Measurements from ENCODE around the gene IL13RA1.
"Not testable (repeated sequence)": the region's sequence is repeated elsewhere in the genome, so short reads cannot be mapped to it uniquely, and the experiment has no call there.

The IL13RA1 gene

DNA sequence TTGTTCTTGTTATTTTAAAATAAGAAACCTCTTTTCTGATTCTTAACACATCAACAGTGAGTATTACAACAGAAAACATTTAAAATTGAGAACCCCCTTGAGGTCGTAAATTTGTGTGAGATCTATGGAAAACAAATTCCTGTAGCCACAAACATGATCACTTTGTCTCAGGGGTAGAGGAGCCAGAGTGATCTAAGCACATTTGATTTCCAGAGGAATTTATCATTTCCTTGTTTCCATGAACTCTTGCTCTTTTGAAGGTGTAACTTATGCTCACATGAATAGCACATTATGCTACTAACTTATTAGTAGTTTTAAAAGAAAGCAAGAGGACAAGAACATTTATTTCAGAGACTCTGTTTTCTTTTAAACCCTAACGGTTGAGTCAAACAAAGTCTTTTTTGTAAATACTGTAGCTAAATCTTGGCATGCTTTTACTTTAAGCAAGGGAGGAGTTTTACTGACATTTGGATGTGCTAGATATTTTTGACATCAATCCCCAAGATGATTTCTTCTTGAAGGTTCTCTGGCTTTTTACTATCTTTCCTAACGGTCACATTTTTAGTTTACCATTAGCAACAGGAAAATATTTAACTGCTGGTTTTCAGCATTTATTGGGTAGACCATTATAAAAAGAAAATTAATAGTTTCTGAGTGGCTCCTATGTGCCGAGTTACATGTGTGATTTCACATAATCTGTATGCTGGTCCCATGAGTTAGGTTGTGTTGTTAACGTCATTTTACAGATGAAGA lies 68.3 kb downstream of the IL13RA1 start:
- DNase-seq: no peak

- DNase-seq: no peak
These were observed 75.5 kb downstream of the IL13RA1 start for GRCh38 chrX:118802857-118803256.

DNA sequence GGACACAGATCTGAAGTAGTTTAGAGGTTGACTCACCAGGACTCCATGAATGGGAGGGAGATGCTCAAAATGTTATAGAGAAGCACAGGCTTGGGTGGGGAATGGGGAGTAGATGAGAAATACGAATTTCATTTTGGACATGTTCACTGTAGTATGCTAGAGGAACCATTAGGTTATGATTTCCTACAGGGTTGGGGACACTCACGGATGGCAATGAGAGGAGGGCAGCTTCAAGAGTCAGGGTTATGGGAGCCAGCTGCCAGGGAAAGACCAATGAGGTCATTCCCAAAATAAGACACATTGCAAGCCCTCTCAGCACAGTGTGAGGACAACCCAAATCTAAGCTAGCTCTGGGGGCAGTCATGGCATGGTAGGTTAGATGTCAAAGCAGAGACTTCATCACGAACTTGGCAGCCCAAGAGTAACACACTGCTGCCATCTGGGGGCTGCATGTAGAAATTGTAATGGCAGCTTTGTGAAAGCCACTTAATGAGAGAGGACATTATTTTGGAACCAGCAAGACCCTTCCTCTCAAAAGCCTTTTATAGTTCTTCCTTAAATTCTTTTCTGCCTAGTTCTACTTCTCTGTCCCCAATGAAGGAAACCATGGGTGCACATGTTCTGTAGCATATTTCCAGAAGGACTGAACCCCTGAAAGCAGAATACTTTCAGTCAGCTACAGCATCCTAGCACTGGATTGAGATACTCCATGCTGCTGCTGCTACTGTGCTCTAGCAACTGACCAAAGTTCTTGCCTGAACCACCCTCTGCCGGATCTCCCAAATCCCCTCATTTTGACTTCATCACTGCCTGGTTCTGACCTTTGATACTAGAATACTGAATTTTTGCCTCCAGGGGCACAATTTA lies 80.0 kb downstream of the IL13RA1 start:
- no peak for DNase-seq

- not testable (repeated sequence) for DNase-seq
These were observed 89.9 kb downstream of the IL13RA1 start for GRCh38 chrX:118817257-118817656.

- DNase-seq: no peak
These were observed 96.1 kb downstream of the IL13RA1 start, which contains the start of gene ZCCHC12 for GRCh38 chrX:118823263-118824172. ZCCHC12 (plus strand) TSS chrX:118823824; CDS start chrX:118825245, 1,421 bp downstream.

DNA sequence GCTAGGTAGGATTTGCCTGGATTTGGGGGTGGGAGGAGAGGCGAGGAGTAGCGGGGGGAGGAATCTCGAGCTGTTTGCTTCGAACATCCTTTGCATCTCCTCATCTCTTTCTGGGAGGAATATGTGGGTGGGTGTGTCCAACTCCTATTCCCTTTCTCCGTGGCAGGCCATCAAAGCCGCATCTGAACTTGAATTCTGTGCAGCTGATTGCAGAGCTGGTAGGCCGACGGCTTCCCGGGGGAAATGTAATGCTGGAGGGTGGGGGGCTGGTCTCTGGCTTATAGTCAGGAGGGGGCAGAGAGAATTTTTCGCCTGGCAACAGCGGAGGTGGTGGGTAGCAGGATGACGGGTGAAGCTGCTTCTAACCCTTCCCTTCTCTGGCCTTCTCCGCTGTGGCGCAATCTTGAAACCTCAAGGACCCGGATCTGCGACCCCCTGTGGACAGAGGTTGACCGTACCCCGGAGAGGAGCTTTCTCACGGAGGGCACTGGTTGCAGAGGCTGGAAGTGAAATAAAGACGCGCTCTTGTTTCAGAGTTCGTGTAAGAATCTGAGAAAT lies 96.8 kb downstream of the IL13RA1 start:
- no peak for DNase-seq

GRCh38 chrX:118825227-118825626 lies 97.8 kb downstream of the IL13RA1 start:
- no peak for DNase-seq

- DNase-seq: no peak
These were observed 112.0 kb downstream of the IL13RA1 start for GRCh38 chrX:118839334-118839958.

Measured in NK-92 treated with Interleukin-12 subunit alpha and Interleukin-12 subunit beta, amount 100 ng/mL, for 24 hours (cell line).